GM21447 (cell line): ENCODE data around the gene C16orf74.

ENCODE experiments used
- ATAC-seq: cut with Tn5 transposase; IDR thresholded peaks from one replicate; pipeline ENCODE4 v1.9.1; 2021; ENCODE audit not compliant: unreplicated experiment

The C16orf74 gene

DNA sequence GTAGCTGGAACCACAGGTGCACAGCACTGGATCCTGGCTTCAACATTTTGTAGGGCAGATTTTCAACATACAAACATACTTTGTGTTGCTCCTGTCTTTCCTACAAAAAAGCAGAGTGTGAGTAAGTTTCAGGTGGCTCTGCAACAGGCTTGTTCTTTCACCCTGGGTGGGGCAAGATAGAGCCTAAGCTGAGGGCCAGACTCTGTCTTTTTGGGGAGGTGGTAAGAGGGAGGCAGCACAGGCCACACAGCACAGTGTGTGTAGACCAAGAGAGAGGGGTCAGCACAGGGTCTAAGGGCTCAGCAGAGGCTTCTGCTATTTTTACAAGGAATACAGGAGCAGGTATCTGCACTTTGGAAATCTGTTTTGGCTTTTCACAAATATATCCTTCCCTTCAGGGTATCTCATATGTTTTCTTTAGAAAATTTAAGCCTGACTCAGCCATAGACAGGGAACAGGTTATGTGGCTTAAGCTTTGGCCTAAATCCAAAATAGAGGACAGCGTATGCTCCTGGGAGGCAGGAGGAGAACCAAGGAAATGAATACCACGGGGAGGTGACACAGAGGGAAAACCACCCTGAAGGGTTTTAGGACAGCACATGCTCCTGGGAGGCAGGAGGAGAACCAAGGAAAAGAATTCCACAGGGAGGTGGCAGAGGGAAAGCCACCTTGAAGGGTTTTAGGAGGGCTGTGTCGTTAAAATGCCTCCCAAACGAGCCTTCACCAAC, 26.9 kb upstream of the C16orf74 start:
- no peak for ATAC-seq

DNA sequence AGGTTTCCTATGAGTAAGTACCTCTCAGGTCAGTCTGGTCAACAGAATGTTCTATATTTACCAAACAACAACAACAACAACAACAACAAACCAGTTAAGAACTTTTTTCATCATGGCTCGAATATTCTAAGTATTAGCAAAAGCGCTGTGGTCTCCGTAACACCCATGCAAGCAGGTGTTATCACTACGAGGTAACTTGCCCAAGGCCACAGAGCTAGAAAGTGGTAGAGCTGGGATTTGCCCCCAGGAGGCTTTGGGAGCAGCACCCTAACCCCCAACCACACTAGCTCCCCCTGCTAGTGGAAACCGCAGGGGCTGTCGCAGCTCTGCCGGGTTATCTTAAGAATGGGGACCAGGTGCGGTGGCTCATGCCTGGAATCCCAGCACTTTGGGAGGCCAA, 23.9 kb upstream of the C16orf74 start:
- no peak for ATAC-seq

DNA sequence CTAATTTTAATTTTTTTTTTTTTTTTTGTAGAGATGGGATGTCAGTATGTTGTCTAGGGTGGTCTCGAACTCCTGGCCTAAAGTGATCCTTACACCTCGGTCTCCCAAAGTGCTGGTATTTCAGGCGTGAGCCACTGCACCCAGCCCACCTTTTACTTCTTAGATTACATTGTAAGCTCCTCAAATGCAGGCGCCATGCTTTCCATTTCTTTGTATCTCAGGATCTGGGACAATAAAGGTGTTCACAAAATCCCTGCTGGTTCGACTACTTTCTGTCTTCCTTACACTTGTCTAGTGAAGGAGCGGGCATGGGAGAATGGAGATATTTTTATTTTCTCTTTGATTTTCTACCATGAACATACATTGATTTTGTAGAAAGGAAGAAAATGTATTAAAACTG, 23.2 kb upstream of the C16orf74 start:
- no peak for ATAC-seq

DNA sequence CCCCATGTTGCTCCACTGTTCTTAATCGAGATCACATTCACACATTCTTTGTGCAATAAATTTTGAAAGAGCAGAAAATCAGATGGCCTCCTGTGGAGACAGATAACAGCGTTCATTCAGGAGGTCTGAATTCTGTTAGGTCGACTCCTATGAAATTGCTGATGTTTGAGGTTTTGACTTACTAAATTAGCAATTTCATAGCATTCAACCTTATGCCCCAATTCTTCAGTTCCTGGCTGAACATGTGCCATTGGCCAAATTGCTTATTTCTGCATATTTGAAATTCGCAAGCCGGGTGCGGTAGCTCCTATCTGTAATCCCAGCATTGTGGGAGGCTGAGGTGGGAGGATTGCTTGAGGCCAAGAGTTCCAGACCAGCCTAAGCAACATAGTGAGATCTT, 22.1 kb upstream of the C16orf74 start:
- no peak for ATAC-seq

DNA sequence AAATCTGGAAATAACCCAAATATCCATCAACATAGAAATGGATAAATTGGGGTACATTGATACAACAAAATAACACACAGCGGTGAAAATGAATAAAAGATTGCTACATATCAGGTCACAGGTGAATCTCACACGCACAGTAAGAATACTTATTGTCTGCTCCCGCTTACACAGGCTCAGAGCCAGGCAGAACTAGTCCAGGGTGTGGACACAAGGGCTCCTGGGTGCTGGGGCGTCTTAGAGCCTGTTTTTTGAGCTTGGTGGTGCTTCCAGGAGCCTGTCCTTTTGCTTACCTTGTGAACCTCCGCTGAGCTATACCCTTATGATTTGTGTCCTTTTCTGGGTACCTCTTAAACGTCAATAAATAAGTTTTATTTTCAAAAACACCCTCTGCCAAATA, 19.8 kb upstream of the C16orf74 start:
- no peak for ATAC-seq

DNA sequence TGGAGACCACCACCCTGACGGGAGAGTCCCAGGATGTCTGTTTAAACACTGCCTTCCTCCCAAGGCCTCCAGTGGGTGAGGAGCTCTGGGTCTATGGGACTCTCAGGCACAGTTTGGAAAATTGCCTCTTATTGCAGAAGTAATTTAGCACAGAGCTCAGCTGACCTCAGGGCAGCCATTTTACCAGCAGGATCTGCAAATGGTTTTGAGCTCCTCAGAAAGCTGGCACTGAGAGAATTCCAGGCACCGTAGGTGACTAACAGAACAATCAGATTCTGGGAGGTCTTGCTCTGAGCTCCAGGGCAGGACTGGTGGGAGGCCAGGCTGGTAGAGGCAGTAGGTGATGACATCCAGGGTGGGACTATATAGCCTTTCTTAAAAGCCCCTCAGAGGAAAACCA, 17.3 kb upstream of the C16orf74 start:
- no peak for ATAC-seq

DNA sequence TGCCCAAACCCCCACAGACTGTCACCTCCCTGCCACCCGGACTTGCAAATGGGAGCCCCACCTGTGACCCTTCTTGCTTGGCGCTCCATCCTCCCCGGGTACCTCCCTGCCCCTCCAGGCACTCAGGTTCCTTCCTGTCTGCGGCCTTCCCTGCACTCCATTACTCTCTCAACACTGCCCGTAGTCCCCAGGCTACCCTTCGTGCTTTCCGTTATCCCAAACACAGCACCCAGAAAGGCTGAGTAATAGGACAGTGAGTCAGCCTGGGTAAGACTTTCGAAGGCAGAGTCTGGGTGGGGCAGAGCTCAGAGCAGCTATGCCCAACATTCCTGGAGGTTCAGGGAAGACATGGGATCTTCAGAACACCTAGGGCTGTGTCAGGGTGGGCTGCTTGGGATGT, 16.6 kb upstream of the C16orf74 start:
- no peak for ATAC-seq

DNA sequence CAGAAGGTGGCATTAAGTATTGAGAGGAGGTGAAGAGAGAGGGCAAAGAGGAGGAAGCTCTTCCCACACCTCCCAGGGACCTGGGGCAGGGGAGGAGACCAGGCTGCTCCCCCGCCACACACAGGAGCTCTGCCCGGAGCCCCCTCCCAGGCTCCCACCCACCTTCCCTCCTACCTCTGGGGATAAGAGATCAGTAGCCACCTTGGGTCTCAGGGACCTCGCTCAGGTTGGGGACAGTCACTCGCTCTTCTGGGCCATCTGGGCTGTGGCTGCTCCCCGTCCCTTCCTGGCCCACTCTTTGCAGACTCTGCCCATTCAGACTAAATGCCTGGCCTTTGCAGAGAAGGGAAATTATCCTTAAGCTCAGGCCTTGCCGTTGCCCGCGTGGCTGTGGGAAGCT, 14.9 kb upstream of the C16orf74 start:
- ATAC-seq = no peak

DNA sequence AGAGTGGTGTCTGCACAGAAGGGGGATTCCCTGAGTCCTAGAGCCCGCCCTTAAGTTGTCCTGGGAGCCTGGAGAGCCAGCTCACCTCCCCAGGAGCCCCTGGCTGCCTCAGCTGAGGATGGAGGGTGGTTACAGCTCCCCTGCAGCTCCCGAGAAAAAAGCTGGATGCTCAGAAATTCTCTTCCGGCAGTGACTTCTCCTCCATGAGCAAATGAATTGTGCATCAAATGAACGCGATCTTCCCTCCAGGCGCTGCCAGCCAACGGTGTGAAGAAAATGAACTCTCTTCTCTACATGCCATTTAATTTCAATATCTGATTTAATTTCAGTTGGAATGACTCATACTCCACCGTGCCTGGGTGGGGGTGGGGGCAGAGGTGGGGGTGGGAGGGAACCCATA, 14.3 kb upstream of the C16orf74 start:
- ATAC-seq = no peak

DNA sequence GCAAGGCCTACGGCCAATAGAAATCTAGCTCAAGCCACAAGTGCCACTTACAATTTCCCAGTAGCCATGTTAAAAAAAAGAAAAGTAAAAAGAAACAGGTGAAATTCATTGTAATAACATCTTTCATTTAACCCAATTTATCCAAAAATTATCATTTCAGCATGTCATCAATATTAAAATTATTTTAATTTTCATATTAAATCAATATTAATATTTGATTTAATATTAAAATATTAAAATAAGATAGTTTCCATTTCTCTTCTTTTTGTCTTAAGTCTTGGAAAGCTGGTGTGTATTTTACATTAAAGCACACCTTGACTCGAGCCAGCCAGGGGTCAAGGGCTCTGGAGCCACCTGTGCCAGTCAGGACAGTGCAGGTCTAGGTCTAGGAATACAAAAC, 12.7 kb upstream of the C16orf74 start:
- no peak for ATAC-seq

DNA sequence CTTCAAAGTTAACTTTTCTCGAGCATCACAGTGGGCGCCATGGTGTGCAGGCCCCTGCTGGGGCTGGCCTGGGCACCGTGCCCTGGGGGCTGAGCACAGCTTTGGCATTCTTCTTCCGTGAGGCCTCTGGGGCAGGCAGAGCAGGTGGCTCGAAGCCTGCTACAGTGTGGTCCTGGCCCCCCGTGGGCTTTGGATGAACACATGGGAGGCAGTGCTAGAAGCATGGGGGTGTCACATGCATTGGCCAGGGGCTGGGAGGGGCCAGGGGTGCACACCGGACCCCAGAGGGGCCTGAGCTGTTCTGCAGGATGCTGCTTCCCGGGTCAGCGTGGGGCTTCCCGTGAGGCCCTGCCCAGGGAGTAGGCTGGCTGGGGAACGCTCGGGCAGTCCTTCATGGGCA, 12.1 kb upstream of the C16orf74 start:
- no peak for ATAC-seq

DNA sequence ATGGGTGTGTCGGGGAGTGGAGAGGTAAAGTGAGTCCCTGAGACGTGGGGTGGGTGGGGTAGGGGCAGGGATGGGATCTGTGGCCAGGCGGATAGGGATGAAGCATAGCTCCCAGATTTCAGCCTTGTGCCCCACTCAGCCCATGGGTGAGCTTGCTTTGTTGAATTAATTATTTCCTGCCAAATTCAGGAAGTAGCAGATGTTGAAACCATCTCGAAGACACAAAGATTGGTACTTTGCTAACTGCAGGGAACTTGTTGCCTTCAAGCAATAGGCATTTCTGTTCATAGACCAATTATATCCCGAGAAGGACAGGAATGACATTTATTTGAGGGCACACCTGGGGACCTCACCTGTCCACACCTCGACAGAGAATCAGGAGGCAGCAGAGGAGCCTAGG, 11.0 kb upstream of the C16orf74 start:
- no peak for ATAC-seq

DNA sequence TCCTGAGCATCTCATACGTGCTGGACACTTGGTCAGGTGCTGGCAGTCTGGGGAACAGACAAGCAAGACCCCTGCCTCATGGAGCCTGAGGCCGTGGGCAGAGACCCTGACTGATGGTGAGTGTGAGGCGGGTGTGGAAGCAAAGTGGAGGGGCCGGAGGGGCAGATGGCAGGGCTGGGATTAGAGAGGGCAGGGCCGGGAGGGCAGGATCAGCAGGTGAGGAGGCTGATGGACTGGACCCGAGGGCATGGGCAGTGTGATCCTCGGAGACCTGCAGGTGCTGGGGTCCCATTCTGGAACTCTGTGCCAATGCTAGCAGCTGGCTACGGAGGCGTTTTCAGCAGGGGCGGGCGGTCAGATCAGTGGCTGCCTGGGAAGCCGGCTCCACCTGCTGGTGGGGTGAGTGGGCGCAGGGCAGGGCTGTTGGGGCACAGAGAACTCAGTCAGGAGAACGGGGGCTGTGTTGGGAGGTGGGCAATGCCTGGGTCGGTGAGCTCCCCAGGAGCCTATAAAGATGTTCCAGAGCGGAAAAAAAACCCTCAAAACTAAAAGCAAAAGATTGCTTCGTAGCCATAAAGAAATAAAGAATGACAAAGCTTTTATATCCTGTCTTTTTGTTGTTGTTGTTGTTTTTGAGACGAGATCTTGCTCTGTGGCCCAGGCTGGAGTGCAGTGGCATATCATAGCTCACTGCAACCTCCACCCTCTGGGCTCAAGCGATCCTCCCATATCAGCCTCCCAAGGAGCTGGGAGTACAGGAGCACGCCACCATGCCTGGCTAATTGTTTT, 8.9 kb upstream of the C16orf74 start:
- ATAC-seq = no peak

DNA sequence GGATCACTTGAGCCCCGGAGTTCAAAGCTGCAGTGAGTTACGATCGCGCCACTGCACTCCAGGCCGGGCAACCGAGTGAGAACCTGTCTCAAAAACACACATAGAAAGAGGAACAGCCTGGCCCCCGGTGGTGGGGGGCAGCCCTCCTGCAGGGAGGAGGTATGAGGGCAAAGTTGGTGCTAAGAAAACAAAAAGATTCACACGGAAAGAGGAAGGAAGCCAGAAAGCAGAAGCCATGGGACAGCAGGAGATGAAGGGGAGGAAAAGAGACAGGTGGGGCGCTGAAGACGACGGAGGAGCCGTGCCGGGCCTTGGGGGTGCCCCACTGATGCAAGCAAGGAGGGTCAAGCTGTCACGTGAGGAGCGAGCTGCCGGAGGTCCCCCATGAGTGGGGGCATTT, 8.2 kb upstream of the C16orf74 start:
- ATAC-seq = no peak

DNA sequence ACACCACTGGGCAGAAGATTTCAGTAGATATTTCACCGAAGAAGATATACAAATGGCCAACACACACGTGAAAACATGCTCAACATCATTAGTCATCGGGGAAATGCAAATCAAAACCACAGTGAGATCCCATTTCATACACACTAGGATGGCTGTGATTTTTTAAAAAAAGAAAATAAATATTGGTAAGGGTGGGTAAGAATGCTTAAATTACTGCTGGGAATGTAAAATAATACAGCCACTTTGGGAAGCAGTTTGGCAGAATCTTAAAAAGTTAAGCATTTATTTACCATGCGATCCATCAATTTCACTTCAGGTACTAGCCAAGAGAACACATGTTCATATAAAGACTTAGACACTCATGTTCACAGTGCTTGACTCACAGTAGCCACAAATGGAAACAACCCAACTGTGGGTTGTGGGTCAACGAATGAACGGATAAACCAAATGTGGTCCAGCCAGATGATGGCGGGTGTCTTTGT, 6.5 kb upstream of the C16orf74 start:
- ATAC-seq = no peak

DNA sequence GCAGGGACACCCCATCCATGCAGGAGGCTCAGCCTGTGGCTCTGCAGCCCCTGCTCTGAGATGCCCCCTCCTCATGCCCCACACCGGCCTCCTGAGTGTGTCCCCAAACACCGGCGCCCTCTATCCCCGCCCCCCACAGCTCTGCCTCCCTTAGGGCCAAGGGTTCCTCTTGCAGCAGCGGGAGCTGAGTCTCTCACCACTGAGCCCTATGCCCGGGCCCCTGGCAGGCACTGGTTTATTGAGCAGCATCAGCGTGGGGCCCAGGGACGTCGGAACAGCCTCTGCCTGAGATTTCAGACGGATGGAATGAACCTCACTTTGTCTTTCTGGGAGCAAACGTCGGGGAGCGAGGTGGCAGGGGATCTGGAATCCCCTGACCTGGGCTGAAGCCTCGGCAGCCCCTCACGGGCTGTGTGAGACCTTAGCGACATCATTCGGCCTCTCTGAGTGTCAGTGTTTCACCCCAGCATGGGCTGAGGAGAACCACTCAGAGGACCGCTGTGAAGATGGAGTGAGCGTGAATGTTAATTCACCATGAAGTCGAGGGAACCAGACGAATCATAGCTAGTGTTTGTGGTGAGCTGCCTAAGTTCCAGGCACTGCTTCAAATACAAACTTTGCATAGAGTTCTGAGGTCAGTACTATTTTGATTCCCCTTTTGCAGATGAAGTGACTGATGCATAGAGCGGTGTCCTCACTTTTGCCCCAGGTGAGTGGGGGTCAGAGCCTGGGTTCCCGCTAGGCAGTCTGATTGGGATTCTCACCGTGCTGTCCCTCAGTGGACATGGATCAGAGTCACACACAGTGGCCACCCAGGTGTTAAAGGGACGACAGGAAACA, 5.3 kb upstream of the C16orf74 start:
- peak; percentile 43 for ATAC-seq

DNA sequence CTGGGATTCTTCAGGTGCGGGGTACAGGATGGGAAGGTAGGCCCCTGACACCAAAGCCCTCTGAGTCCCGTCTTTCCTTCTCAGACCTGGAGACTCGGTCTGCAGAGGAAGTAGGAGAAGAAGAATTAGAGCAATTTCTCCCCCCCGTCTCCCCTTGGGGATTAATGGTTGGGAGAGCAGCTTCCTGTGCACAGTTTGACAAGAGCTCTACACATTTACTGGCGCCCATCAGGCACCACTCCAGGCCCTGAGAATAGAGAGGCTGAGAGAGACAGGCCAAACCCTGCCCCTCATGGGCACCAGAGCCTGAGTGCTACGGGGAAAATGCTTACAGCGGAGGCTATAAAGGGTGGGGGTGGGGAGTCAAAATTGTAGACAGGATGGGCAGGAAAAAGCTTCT, 3.5 kb upstream of the C16orf74 start:
- no peak for ATAC-seq

DNA sequence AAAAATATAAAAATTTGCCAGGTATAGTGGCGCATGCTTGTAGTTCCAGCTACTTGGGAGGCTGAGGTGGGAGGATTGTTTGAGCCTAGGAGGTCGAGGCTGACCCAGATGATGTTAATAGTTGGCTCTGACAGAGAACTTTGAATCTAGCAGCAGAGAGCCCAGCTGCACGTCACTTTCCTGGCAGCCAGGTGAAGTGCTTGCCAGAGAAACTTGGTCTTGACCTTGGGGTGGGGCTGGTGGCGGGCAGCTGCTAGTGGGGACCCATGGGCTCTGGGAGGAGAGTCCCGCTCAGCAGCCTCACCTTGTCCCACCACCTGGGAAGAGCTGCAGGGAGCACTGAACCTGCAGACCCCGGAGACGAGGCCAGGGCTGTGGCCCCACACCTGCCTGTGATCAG, 3.1 kb upstream of the C16orf74 start:
- ATAC-seq = no peak

DNA sequence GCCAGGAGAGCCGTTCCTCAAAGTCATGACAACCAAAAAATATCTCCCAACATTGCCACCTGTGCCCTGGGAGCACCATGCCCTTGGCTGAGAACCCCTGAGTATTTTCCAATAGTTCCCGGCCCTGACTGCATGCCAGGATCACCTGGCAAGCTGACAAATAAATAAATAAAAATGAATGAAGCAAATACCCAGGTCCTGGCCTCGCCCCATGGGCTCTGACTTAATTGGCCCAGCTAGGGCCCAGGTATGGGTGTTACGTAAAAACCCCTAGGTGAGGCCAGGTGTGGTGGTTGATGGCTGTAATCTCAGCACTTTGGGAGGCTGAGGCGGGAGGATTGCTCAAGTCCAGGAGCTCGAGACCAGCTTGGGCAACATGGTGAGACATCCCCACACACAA, 2.7 kb upstream of the C16orf74 start:
- ATAC-seq = no peak

DNA sequence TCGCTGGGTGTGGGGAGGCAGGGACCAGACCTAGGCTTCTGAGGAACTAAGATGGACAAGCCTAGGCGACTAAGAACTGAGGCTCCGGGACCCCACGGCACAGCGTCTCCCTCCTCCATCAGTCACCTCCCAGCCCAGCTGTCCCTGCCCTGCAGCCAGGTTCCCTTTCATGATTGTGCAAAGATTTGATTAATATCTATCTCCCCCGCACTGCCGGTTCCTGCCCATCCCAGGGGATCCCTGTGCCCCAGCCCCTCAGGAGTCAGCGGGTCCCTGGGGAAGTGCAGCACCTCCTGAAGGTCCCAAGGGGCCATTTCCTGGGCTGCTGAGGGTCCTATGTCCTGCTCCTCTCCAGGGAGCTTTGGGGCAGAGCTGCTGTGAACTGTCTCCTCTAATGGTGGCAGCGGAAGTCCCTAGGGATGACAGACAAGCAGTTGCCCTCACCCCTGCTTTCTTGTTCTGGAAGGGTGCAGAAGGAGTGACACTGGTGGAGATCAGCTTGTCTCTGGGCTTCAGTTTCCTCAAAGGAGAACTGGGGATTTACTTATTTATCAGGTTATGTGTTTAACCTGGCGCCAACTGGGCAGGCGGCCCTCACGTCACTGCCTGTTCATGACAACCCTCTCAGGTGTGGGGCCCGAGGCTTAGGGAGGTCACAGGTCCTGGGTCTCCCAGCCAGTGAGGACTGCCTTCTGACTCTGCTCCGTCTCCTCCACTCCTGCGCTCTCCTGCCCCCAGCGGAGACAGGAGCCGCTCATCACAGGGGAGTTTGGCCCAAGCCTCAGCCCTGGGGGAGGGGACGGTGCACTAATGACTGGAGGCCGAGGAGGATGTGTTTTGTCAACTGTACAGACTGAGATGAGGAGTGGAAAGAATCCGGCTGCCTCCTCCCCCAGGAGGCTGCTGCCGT, 1.9 kb upstream of the C16orf74 start:
- no peak for ATAC-seq
